Measurements from ENCODE around the gene BRD3OS. TPM values are rescaled to one million over a fixed set of nuclear protein-coding genes. Genes with fewer than 3 reads are reported as not detected.

BRD3OS gene, protein sequence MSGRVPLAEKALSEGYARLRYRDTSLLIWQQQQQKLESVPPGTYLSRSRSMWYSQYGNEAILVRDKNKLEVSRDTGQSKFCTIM
- 10 to 100 TPM; 13.5 to 16.0 TPM for total RNA-seq

- Mint-ChIP-seq H3K27ac (peak within 1 kb of the TSS; percentile 70), H3K4me3 (peak within 1 kb of the TSS; percentile 79)
- POLR2A ChIA-PET: interaction anchor here (0.6 to 1.3 kb wide), 4 partner anchors 31 to 825 kb away, joined by 3 to 6 read pairs (median 4); no protein-coding TSS in a partner anchor
Measured at GRCh38 chr9:134024828-134025605, at the start of gene BRD3OS. Gene BRD3OS (plus strand): TSS chr9:134025481. CDS start chr9:134026748, 1,267 bp downstream.

DNA sequence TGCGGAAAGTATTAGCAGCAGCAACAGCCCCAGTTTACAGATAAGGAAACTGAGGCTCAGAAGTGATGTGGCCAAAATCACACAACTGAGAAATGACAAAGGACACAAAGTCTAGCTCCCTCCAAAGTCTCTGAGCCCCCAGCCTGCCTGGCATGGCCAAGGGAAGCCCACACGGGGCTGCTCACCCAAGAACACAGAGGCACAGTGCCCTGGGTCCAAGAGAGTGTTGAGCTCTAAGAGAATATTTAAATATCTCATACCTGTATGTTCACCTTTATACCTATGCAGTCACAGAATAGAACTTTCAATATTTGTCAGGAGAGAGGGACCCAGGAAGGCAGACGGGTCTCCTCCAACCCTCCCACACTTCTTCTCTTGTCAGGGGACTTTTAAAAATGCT, 49.8 kb upstream of the BRD3OS start:
- Mint-ChIP-seq H3K9me3 (ENCODE audit: insufficient read depth) (no peaks in the 10 kb centered on the region), H3K27ac (no peak overlapping the region), H3K4me1 (ENCODE audit: low read depth) (no peaks in the 10 kb centered on the region), H3K4me3 (no peak overlapping the region), H3K36me3 (ENCODE audit: low read depth) (no peaks in the 10 kb centered on the region), H3K27me3 (ENCODE audit: low read depth) (no peaks in the 10 kb centered on the region)
- ChIA-PET POLR2A (no interaction called here), CTCF (no interaction called here)
- ATAC-seq (no peak), DNase-seq (no peak)

More at GRCh38 chr9:134024828-134025605, at the start of gene BRD3OS:
- peaks cover 16% of the 10 kb centered on the region for H3K4me1 Mint-ChIP-seq (ENCODE audit: low read depth)
- peaks cover 6% of the 10 kb centered on the region for H3K36me3 Mint-ChIP-seq (ENCODE audit: low read depth)
- DNase-seq (peak; percentile 95), ATAC-seq (peak; percentile 88)
- H3K27me3 Mint-ChIP-seq (ENCODE audit: low read depth): no peaks in the 10 kb centered on the region
- CTCF ChIA-PET: interaction anchor here (0.6 to 1.6 kb wide), 9 partner anchors 9 to 74 kb away, joined by 3 to 5 read pairs (median 4); no protein-coding TSS in a partner anchor
- H3K9me3 Mint-ChIP-seq (ENCODE audit: insufficient read depth): no peaks in the 10 kb centered on the region

DNA sequence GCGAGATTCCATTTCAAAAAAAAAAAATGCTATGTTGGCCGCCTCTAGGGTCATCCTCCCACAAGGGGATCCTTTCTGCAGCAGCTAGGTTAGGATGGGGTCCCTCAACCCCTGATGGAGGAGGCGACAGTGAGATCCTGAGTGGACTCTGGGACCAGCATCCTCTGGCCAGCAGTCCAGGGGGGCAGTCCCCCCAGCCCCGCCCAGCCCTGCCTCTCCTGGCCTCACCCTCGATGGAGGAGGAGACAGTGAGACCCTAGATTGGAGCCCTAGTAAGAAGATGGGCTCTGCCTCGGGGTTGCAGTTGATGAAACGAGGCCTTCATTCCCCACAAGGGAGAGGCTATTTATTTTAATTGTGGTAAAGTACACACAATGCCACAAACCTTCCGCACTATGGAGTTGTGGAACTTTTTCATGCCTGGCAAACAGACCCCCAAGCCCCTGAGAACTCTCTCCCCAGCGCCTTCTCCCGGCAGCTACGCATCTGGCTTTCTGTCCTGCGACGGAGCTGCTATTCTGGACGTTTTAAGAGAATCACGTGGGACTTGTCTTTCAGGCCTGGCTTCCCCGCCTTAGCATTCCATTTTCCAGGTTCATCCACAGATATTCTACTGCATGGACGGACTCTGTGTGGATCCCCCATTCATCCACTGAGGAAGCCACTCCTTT, 49.0 kb upstream of the BRD3OS start:
- CTCF ChIA-PET: no interaction called here
- no peaks in the 10 kb centered on the region for H3K27me3 Mint-ChIP-seq (ENCODE audit: low read depth)

GRCh38 chr9:133976887-133977286, 48.4 kb upstream of the BRD3OS start:
- Mint-ChIP-seq H3K9me3 (ENCODE audit: insufficient read depth) (no peaks in the 10 kb centered on the region), H3K4me3 (no peak overlapping the region), H3K27me3 (ENCODE audit: low read depth) (no peaks in the 10 kb centered on the region), H3K4me1 (ENCODE audit: low read depth) (no peaks in the 10 kb centered on the region), H3K27ac (no peak overlapping the region), H3K36me3 (ENCODE audit: low read depth) (no peaks in the 10 kb centered on the region)
- DNase-seq: no peak
- ATAC-seq: no peak
- CTCF ChIA-PET: no interaction called here
- POLR2A ChIA-PET: no interaction called here

More for the DNA sequence above, 49.0 kb upstream of the BRD3OS start:
- POLR2A ChIA-PET: no interaction called here
- no peaks in the 10 kb centered on the region for H3K4me1 Mint-ChIP-seq (ENCODE audit: low read depth)
- DNase-seq (no peak), ATAC-seq (no peak)
- no peaks in the 10 kb centered on the region for H3K36me3 Mint-ChIP-seq (ENCODE audit: low read depth)
- H3K4me3 Mint-ChIP-seq: no peak overlapping the region
- no peaks in the 10 kb centered on the region for H3K9me3 Mint-ChIP-seq (ENCODE audit: insufficient read depth)
- H3K27ac Mint-ChIP-seq: no peak overlapping the region

DNA sequence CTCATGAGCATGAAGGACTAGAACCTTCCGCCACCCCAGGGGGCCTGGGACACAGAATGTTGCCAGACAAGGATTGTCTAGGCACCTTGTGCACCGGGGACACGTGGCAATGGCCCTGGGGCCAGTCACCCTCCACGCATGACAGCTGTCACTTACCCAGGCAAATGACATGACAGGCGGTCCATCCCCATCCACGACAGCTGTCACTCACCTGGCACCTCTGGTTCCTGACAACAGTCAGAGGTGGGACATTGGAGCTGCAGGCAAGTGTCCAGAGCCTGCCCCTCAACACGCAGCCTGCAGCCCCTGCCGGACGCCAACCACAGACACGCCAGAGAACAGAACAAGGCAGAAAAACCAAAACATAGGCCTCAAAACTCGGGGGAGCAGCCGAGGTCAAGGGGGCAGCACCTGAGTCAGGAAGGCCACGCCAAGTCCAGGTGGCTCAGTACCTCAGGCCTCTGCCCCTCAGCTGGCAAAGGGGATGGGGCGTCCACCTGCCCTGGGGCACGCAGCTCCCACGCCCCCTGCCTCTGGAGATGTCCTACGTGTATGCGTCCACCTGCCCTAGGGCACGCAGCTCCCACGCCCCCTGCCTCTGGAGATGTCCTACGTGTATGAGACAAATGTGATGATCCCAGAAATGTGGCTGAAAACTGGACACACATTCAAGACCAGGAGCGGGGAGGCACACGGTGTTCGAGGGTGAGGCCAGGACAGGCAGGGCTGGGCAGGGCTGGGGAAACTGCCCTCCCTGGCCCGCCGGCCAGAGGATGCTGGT, 47.7 kb upstream of the BRD3OS start:
- Mint-ChIP-seq H3K4me3 (no peak overlapping the region), H3K27me3 (ENCODE audit: low read depth) (no peaks in the 10 kb centered on the region), H3K36me3 (ENCODE audit: low read depth) (no peaks in the 10 kb centered on the region), H3K4me1 (ENCODE audit: low read depth) (no peaks in the 10 kb centered on the region), H3K9me3 (ENCODE audit: insufficient read depth) (no peaks in the 10 kb centered on the region), H3K27ac (no peak overlapping the region)
- ChIA-PET POLR2A (no interaction called here), CTCF (no interaction called here)
- ATAC-seq: no peak
- DNase-seq: no peak

- Mint-ChIP-seq H3K4me3 (no peak overlapping the region), H3K27ac (no peak overlapping the region), H3K9me3 (ENCODE audit: insufficient read depth) (no peaks in the 10 kb centered on the region), H3K4me1 (ENCODE audit: low read depth) (no peaks in the 10 kb centered on the region), H3K36me3 (ENCODE audit: low read depth) (no peaks in the 10 kb centered on the region), H3K27me3 (ENCODE audit: low read depth) (no peaks in the 10 kb centered on the region)
- POLR2A ChIA-PET: interaction anchor here (0.6 kb wide), 1 partner anchor 81 kb away, joined by 4 read pairs; no protein-coding TSS in a partner anchor
- CTCF ChIA-PET: no interaction called here
- no peak for ATAC-seq
- no peak for DNase-seq
Measured at GRCh38 chr9:133978226-133978898, 46.9 kb upstream of the BRD3OS start.

DNA sequence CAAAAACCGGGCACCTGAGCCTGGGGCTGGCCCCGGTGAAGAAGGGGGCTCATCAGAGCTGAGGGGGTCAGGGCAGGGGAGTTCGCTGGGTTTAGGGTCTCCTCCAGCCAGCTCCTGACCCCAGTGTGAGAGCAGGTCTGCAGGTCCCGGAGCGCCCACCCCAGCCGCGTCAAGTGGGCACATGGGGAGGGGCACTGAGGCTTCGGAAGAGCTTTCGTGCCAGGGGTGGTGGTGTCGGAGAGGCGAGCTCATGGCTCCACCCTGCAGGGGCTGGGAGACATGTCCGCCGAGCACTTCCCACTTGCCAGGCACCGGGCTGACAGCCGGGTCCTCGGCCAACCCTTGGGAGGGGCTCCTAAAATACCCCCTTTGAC, 46.4 kb upstream of the BRD3OS start:
- Mint-ChIP-seq H3K27ac (no peak overlapping the region), H3K27me3 (ENCODE audit: low read depth) (no peaks in the 10 kb centered on the region), H3K4me3 (no peak overlapping the region), H3K9me3 (ENCODE audit: insufficient read depth) (no peaks in the 10 kb centered on the region), H3K4me1 (ENCODE audit: low read depth) (no peaks in the 10 kb centered on the region), H3K36me3 (ENCODE audit: low read depth) (no peaks in the 10 kb centered on the region)
- POLR2A ChIA-PET: interaction anchor here (0.6 kb wide), 1 partner anchor 80 kb away, joined by 4 read pairs; no protein-coding TSS in a partner anchor
- no peak for ATAC-seq
- CTCF ChIA-PET: no interaction called here
- DNase-seq: no peak

- H3K4me1 Mint-ChIP-seq (ENCODE audit: low read depth): no peaks in the 10 kb centered on the region
- no peaks in the 10 kb centered on the region for H3K27me3 Mint-ChIP-seq (ENCODE audit: low read depth)
- no peak overlapping the region for H3K27ac Mint-ChIP-seq
- ChIA-PET CTCF (no interaction called here), POLR2A (interaction anchor here (0.6 kb wide), 1 partner anchor 80 kb away, joined by 4 read pairs; no protein-coding TSS in a partner anchor)
- DNase-seq (no peak), ATAC-seq (no peak)
- H3K36me3 Mint-ChIP-seq (ENCODE audit: low read depth): no peaks in the 10 kb centered on the region
- no peaks in the 10 kb centered on the region for H3K9me3 Mint-ChIP-seq (ENCODE audit: insufficient read depth)
- no peak overlapping the region for H3K4me3 Mint-ChIP-seq
Measured at GRCh38 chr9:133979273-133979920, 45.9 kb upstream of the BRD3OS start.

- Mint-ChIP-seq H3K36me3 (ENCODE audit: low read depth) (no peaks in the 10 kb centered on the region), H3K27ac (no peak overlapping the region), H3K4me1 (ENCODE audit: low read depth) (no peaks in the 10 kb centered on the region), H3K27me3 (ENCODE audit: low read depth) (no peaks in the 10 kb centered on the region), H3K9me3 (ENCODE audit: insufficient read depth) (no peaks in the 10 kb centered on the region), H3K4me3 (no peak overlapping the region)
- DNase-seq (no peak), ATAC-seq (no peak)
- CTCF ChIA-PET: interaction anchor here (1.2 kb wide), 1 partner anchor 14 kb away, joined by 3 read pairs; no protein-coding TSS in a partner anchor
- POLR2A ChIA-PET: no interaction called here
Measured at GRCh38 chr9:133979921-133980863, 45.1 kb upstream of the BRD3OS start.

DNA sequence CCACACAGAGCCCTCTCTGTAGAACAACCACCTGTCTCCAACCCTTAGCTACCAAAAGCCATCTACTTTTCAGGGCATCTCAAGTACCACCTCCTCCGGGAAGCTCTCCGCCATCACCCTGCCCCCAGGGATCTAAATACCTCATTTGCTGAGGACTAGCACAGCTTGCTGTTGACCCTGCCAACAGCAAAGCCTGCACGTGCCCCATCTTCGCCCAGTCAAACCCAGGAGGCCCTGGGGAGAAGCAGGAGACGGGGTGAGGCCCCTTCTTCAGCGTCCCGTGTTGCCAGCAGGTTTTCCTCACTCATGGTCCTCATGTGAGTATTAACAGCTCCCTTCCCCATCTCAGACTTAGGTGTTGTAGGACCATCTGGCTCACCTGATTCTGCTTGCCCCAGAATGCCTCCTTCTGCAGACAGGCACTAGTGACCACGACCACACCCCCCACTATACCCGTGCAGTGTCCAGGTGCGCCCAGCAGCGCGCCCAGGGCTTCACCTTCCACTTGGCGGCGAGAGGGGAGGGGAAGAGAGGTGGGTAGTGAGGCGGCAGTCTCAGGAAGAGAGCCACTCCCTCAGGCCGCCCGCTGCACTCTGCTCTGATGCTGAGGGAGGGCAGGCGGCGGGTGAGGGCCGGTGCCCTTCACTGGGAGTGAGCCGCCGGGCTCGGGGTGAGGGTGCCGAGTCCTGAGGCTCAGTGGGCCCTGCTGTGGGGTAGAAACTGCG, 44.3 kb upstream of the BRD3OS start:
- POLR2A ChIA-PET: no interaction called here
- H3K9me3 Mint-ChIP-seq (ENCODE audit: insufficient read depth): no peaks in the 10 kb centered on the region
- CTCF ChIA-PET: interaction anchor here (1.2 kb wide), 1 partner anchor 13 kb away, joined by 3 read pairs; no protein-coding TSS in a partner anchor
- H3K27ac Mint-ChIP-seq: no peak overlapping the region
- DNase-seq: no peak
- no peak overlapping the region for H3K4me3 Mint-ChIP-seq
- H3K36me3 Mint-ChIP-seq (ENCODE audit: low read depth): no peaks in the 10 kb centered on the region
- H3K27me3 Mint-ChIP-seq (ENCODE audit: low read depth): no peaks in the 10 kb centered on the region
- H3K4me1 Mint-ChIP-seq (ENCODE audit: low read depth): no peaks in the 10 kb centered on the region
- no peak for ATAC-seq
